GM18868 (cell line): ENCODE results near the gene UGGT1.

Source experiments
- ATAC-seq: cut with Tn5 transposase; IDR thresholded peaks from one replicate; pipeline ENCODE4 v1.9.1; 2021; ENCODE audit warnings: mild to moderate bottlenecking, moderate library complexity; ENCODE audit not compliant: unreplicated experiment

Gene UGGT1

DNA sequence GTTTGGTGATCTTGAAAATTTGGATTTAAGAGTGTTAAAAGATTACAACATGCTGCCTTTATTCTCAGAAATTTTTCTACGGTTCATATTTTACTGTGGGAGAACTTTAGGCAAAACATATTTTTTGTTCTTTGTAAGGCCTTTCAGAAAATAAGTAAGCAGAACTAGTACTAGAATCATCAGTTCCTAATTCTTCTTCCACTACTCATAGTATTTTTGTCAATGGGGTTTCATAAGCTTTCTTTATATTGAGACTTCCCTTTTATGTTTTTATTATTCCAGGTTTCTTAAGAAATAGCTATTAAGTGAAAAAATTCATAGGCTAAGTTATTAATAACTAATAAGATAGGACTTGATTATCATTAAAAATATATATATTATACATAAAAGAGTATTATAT is 12.4 kb downstream of the UGGT1 start:
- ATAC-seq, result no peak

DNA sequence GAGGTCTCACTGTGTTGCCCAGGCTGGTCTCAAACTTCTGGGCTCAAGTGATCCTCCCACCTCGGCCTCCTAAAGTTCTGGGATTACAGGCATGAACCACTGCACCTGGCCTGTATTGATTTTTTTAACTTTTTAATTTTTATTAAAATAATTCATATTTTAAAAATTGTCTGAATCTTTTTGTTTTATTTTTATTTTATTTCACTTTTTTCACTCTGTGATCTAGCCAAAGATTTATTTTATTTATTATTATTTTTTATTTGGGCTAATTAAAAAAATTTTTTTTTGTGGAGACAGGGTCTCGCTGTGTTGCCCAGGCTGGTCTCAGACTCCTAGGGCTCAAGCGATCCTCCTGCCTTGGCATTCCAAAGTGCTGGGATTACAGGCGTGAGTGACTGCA is 14.1 kb downstream of the UGGT1 start:
- ATAC-seq, result no peak

DNA sequence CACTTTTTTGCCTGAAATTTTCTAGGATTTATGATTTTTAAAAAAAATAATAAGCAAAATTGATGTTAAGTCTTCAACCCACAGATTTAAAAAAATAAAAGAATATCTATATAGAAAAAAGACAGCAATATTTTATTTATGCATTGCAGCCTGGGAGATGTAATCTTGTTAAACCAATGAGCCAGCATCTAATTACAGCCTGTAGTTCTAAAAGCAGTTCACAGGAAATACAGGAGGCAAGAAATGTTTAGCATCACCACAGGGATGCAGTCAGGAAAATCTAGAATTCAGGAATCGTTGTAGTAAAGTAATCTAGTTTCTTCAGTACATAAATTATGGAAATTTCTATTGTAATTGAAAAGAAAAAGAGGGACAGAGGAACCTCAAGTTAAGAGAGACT is 17.2 kb downstream of the UGGT1 start:
- ATAC-seq, result no peak

DNA sequence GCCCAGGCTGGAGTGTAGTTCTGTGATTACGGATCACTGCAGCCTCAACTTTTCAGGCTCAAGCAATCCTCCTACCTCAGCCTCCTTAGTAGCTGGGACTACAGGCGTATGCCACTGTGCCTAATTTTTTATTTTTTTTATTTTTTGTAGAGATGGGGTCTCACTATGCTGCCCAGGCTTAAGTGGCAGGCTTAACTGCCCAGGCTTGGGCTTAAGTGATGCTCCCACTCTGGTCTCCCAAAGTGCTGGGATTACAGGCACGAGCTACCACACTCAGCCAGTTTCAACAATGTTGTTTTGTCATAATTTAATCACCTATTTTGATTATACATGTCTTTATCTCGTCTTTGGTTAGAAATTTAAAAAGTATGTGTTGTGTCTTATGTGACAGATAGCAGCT is 18.2 kb downstream of the UGGT1 start:
- no peak for ATAC-seq

DNA sequence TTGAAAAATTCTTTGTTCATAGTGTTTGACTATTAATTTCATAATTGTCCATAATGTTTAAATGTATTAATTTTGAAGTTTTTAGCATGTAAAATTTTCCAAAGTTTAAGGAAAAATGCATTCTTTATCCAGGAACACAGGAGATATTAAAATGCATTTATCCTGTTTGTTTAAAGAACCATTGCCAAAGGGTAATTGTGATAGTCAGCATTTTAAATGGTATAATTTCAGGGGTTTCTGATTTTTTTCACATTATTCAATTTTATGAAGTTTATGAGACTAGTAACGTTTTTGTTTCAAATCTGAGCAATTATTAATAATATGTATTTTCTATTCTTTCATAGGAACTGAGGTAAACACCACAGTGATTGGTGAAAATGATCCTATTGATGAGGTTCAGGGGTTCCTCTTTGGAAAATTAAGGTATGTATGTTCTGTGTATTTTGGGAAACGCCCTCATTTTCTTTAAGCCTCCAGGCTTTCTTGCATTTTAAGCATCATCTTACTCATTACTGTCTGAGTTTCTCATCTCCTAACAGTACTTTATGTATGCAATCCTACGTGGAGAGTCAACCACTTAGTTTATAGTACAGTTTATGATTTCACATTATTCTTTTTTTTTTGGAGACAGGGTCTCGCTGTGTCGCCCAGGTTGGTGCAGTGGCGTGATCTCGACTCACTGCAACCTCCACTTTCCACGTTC is 25.1 kb downstream of the UGGT1 start:
- ATAC-seq, result no peak

DNA sequence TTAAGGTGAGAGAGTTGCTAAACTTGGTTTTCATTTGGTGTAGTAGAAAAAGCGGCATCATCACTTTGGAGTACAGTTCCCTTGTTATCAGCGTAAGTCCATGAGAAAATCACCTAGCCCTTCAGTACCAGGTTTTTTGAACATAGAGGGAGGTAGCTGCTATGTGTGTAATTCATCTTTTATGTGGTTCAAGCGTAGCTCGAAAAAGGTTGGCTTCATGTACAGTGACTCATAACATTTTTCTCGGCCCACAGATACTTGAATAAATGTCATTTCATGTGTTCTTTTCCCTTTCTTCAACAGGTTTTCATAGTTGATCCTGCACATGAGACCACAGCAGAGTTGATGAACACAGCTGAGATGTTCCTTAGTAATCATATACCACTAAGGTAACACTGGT is 43.6 kb downstream of the UGGT1 start:
- no peak for ATAC-seq

DNA sequence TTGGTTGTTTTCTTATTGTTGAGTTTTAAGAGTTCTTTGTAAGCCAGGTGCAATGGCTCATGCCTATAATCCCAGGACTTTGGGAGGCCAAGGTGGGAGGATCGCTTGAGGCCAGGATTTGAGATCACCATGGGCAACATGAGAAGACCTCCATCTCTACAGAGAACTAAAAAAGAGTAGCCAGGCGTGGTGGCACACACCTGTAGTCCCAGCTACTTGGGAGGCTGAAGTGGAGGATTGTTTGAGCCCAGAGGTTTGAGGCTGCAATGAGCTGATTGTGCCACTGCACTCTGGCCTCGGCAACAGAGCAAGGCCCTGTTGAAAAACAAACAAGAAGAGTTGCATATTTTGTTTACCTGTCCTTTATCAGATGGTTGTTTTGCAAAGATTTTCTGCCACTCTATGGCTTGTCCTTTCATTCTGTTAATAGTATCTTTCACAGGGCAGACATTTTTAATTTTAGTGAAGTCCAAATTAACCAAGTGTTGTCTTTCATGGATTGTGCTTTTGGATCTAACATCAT is 46.2 kb downstream of the UGGT1 start:
- ATAC-seq, result no peak

DNA sequence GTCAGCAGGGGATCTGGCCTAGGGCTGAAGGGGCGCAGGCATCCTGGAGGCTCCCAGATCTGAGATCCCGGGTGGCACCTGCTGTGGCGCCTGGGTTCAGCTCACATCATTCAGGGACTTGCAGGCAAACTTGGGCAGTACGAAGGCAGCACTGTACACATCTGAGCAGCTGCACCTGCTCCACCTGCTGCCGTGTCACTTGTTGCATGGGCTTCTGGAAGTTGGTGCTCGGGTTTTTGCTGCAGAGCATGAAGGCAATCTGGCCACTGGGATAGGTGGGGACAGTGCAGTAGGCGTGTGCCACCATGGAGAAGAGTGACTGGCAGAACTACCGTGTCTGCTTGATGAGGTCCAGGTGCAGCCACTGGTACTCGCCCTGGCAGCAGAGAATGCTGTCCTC is 48.6 kb downstream of the UGGT1 start:
- ATAC-seq, result no peak

DNA sequence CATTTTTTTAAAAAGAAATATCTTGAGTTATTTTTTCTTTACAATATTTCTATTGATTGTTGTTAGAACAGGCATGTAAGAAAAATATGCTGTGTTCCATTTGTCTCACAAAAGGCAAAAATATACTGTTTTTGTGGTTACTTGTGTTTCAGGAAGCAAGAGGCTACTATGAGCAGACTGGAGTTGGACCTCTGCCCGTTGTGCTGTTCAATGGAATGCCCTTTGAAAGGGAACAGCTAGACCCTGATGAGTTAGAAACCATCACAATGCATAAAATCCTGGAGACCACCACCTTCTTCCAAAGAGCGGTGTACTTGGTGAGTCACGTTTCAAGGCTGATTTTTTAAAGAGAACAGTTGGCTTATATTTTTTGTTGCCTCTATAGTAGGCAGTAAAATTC is 54.7 kb downstream of the UGGT1 start:
- no peak for ATAC-seq

DNA sequence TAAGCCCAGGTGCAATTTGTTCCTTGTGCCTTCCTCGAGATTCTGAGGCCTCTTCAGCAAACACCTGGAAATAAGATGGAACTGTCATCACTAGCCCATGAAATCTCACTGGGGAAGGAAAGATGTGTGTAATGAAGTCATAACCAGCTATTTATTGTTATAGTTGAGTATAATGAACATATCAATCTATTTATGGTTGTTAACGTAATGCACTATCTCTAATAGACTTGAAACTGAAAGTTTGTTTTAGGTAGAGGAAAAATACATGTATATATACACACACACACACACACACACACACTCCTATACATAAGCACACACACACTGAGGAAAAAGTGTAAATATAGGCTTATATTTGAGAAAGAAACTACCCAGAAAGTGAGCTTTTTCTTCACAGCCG is 62.8 kb downstream of the UGGT1 start:
- ATAC-seq, result no peak

DNA sequence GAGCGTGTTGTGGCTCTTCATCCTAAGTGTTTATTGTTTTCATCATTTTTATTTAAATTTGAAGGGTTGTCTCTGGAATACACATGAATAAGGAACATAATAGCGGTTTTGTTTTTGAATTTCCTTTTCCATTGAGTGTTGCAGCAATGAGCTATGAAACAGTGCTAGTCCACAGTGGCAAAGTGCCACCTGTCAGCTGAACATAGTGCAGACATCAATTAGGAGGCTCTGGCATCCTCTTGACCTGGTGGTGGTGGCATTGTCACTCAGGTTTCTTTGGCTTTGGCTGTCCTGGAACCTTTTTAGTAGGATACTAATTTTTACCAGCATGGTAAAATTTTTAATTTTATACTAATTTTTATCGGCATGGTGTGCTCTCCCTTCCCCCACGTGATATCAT is 63.2 kb downstream of the UGGT1 start:
- ATAC-seq, result no peak

DNA sequence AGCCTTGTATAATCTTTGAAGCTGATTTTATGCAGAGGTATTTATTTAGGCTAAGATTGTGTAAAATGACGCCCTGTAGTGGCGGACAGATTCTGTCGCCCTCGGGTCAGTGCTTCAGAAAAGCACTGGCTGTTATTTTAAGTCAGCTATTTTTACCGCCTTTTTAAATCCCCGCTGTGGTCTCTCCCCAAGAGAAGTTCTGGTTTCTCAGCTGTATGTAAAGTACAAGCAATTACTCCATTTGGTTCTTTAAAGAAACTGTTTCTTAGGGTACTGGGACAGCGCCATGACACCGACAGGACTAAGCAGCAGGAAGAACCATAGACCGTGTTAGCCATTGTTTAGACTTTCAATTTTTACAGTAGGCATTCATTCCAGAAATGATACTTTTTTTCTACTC is 65.0 kb downstream of the UGGT1 start:
- peak; percentile 65 for ATAC-seq

DNA sequence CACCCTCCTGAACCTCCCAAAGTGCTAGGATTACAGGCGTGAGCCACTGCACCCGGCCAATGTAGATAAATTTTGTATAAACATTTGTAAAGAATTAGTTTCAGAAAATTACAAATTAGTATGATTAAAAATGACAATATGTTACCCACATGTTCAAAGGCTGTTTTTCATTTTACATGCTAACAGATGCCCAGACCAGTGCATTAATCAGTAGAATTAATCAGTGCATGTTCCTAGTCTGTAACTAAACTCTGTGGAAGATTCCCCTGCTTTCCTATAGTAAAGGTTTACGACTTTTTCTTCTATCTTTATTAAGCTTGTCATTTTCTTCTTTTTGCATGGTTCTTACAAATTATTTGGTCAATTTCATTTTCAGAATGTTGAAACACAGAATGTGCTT is 65.8 kb downstream of the UGGT1 start:
- ATAC-seq, result no peak

DNA sequence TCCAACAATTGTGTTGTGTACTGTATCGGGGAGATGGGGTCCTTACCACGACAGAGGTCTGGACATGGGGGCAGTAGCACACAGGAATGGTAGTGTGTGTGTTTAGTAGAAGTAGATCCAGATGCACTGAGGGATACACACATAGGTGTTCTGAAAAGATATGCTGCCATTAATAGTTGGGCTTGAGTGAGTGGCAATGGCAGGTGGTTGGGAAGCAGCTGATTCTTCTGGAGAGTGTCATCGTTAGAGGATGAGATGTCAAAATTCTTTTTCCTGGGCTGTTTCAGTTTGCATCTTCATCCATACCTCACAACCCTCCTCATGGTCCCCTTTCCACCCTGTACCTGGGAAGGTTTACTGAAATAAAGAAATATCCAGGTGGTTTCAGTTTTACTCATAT is 66.6 kb downstream of the UGGT1 start:
- ATAC-seq, result no peak

DNA sequence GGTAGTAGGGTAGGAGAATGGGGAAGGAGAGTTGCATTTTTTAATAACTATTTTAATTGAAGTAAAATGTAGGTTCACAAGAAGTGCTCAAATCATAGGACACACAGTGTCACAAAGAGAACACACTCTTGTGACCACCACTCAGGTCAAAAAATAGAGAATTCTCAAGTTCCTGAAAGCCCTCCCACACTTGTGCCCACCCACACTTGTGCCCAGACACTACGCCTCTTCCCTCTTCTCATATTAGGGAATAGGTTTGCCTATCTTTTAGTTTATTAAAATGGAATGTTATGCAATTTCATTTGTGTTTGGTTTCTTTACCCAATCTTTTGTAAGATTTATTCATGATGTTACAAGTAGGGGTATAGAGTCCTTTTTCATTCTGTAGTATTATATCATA is 67.2 kb downstream of the UGGT1 start:
- ATAC-seq, result no peak

DNA sequence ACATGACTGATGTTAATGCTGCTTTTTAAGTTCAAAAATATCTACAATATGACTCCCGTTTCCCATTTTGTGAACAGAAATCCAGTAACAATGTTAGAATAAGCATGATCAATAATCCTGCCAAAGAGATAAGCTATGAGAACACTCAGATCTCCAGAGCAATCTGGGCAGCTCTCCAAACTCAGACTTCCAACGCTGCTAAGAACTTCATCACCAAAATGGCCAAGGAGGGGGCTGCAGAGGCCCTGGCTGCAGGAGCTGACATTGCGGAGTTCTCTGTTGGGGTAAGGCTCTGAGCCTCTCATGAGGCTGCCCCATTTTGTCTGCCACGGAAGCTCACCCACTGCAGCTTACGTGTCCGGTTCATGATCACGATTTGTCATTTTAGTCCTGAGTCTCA is 68.4 kb downstream of the UGGT1 start:
- no peak for ATAC-seq

DNA sequence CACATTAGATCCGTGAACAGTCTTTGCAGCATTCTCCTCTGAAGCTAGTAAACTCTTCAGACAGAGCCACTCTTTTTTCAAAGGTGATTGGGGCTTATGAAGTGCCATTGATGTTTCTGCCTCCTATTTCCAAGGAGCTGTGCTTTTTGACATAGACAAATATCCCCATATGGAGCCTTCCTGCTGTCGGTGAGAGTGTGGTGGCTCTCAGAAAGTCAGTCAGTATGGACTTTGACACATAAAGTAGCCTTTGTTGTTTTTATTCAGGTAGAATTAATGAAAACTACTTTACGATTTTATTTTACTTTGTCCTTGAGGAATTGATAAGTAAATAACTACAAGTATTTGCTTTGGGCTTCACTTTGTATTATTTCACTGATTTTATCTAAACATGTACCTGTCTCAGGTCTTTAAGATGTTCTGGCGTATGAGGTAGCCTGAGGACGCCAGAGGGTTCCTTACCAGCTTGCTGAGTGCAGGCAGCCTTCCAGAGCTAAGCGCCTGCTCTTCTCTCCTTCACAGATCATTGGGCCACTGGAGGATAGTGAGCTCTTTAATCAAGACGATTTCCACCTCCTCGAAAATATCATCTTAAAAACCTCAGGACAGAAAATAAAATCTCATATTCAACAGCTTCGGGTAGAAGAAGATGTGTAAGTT is 69.7 kb downstream of the UGGT1 start:
- no peak for ATAC-seq

DNA sequence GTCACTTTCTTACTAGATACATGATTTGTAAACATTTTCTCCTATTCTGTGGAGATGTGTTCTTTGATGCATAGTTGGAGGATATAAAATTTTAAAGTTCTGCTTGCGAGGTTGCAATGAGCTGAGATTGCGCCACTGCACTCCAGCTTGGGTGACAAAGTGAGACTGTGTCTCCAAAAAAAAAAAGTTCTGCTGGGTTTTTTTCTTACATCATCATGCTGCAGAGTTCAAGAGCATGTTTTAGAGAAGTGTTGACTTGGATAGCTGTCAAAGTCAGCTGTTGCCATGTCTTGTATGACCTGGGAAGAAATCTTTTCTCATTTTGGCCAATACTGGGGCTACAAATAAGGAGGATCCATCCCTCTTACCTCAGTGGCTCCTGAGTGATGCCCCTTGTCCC is 71.3 kb downstream of the UGGT1 start:
- no peak for ATAC-seq

DNA sequence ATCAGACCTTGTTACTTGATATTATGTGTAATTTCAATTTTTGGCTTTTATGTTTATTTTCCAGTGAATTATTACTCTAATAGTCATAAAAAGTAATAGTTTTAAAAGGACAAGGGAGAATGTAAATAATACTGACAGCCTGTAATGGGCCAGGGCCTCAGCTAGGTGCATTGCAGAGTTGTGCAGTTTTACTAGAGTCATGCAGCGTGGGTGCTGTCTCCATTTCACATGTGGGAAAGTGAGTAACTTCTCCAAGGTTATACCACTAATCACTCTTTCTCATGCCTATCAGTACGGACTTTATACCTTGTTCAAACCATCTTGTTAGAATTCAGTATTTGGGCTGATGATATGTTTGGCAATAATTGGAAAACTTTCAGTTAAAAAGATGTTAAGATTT is 73.3 kb downstream of the UGGT1 start:
- ATAC-seq, result no peak

DNA sequence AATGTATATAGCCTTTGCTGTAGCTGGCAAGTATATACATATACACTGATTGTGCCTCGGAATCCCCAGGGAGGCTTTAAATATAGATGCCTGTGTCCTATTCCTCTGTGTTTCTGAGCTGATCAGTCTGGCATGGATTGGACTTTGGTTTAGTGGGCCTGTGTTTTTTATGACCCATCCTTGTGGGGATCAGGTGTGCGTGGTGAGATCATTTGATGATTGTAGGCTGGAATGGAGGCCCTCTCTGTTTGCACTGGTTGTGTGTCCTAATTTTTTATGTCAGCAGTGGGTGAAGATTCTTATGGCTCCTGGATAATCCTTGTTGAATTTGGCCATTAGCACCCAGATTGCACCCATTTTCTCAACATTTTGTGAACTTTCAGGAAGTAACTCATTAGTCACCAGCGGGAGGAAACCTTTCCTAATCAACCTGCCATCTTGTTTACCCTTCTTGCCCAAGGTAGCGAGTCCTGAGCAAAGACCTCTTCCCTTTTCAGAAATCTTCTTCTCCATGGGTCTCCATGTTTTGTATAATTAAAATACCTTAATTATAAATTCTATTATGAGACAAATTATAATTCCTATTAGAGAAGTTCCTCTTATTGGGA is 75.8 kb downstream of the UGGT1 start:
- ATAC-seq, result no peak

DNA sequence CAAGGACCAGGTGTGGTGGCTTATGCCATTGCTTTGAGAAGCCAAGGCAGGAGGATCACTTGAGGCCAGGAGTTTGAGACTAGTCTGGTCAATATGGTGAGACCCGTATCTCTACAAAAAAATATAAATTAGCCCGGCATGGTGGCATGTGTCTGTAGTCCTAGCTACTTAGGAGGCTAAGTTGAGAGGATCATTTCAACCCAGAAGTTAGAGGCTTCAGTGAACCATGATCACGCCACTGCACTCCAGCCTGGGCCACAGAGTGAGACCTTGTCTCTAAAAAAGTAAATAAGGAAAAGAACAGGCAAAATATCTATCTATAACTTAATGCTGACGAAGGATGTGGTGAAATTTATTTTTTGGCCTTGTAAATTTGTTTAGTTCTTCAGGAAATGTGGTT is 78.1 kb downstream of the UGGT1 start:
- ATAC-seq, result no peak

DNA sequence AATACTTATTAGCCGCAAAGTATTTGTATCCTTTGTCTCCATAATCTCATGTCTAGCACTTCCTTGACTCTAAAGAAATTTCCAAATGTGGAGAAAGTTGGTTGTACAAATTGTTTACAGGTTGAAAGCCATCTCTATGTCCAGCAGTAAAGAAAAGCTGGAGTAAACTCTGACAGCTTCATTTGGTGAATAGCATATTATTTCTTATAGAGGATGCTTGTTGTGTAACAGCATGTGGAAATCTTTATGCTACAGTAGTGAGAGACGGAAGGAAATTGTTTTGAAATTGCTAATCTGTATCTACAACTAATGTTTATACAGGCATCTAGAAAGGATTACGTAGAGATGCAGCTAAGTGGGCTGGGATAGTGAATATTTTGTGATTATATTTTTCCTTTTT is 78.5 kb downstream of the UGGT1 start:
- ATAC-seq, result no peak
